ENCODE data around the gene AGPAT4. TPM values are rescaled to one million over a fixed set of nuclear protein-coding genes. Genes with fewer than 3 reads are reported as not detected.

The AGPAT4 gene
- total RNA-seq, 1 donor: 3.3 TPM

GRCh38 chr6:161215876-161216615 is 57.8 kb downstream of the AGPAT4 start:
- Histone ChIP-seq H3K9me3 (ENCODE audit: low read depth, low read length) (peaks cover 6% of the 10 kb centered on the region), H3K4me3 (ENCODE audit: low read length) (no peak overlapping the region), H3K4me1 (ENCODE audit: insufficient read depth, low read length) (no peaks in the 10 kb centered on the region), H3K27me3 (ENCODE audit: insufficient read depth, low read length) (no peaks in the 10 kb centered on the region)

GRCh38 chr6:161215193-161215592 is 58.7 kb downstream of the AGPAT4 start:
- Histone ChIP-seq H3K4me3 (ENCODE audit: low read length) (no peak overlapping the region), H3K9me3 (ENCODE audit: low read depth, low read length) (peaks cover 6% of the 10 kb centered on the region), H3K27me3 (ENCODE audit: insufficient read depth, low read length) (no peaks in the 10 kb centered on the region), H3K4me1 (ENCODE audit: insufficient read depth, low read length) (no peaks in the 10 kb centered on the region)

GRCh38 chr6:161214722-161215121 is 59.1 kb downstream of the AGPAT4 start:
- peaks cover 6% of the 10 kb centered on the region for H3K9me3 ChIP-seq (ENCODE audit: low read depth, low read length)
- H3K4me1 ChIP-seq (ENCODE audit: insufficient read depth, low read length): no peaks in the 10 kb centered on the region
- no peak overlapping the region for H3K4me3 ChIP-seq (ENCODE audit: low read length)
- no peaks in the 10 kb centered on the region for H3K27me3 ChIP-seq (ENCODE audit: insufficient read depth, low read length)

- no peaks in the 10 kb centered on the region for H3K4me1 ChIP-seq (ENCODE audit: insufficient read depth, low read length)
- H3K4me3 ChIP-seq (ENCODE audit: low read length): no peak overlapping the region
- no peaks in the 10 kb centered on the region for H3K27me3 ChIP-seq (ENCODE audit: insufficient read depth, low read length)
- peaks cover 6% of the 10 kb centered on the region for H3K9me3 ChIP-seq (ENCODE audit: low read depth, low read length)
Observed at GRCh38 chr6:161212902-161213301, 61.0 kb downstream of the AGPAT4 start.

- H3K9me3 ChIP-seq (ENCODE audit: low read depth, low read length): peaks cover 6% of the 10 kb centered on the region
- no peak overlapping the region for H3K4me3 ChIP-seq (ENCODE audit: low read length)
- no peaks in the 10 kb centered on the region for H3K27me3 ChIP-seq (ENCODE audit: insufficient read depth, low read length)
- H3K4me1 ChIP-seq (ENCODE audit: insufficient read depth, low read length): no peaks in the 10 kb centered on the region
Observed at GRCh38 chr6:161211380-161212035, 62.4 kb downstream of the AGPAT4 start.

GRCh38 chr6:161210857-161211256 is 63.0 kb downstream of the AGPAT4 start:
- peaks cover 6% of the 10 kb centered on the region for H3K9me3 ChIP-seq (ENCODE audit: low read depth, low read length)
- H3K4me1 ChIP-seq (ENCODE audit: insufficient read depth, low read length): no peaks in the 10 kb centered on the region
- H3K4me3 ChIP-seq (ENCODE audit: low read length): no peak overlapping the region
- no peaks in the 10 kb centered on the region for H3K27me3 ChIP-seq (ENCODE audit: insufficient read depth, low read length)

DNA sequence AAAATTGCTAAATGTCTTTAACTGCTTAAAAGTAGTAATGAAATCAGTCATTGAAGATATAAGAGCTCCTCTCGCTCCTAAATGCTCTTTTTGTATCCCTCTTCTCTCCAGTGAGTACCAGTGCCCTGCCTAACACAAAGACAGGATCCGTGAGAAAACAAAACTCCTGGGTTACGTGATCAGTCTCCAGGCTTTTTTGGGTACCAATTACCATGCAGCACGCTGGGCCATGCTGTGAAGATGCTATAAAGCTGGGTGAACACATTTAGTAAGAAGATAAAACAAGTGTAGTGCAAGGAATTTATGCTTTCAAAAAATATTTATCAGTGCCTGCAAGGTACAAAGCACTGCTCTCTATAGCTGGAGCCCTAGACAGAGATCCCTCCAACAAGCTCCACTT is 66.7 kb downstream of the AGPAT4 start:
- no peaks in the 10 kb centered on the region for H3K4me1 ChIP-seq (ENCODE audit: insufficient read depth, low read length)
- H3K9me3 ChIP-seq (ENCODE audit: low read depth, low read length): peaks cover 6% of the 10 kb centered on the region
- no peak overlapping the region for H3K4me3 ChIP-seq (ENCODE audit: low read length)
- H3K27me3 ChIP-seq (ENCODE audit: insufficient read depth, low read length): no peaks in the 10 kb centered on the region

- Histone ChIP-seq H3K27me3 (ENCODE audit: insufficient read depth, low read length) (no peaks in the 10 kb centered on the region), H3K9me3 (ENCODE audit: low read depth, low read length) (no peaks in the 10 kb centered on the region), H3K4me3 (ENCODE audit: low read length) (no peak overlapping the region), H3K4me1 (ENCODE audit: insufficient read depth, low read length) (peaks cover 16% of the 10 kb centered on the region)
Observed at GRCh38 chr6:161204866-161205557, 68.8 kb downstream of the AGPAT4 start.

- H3K4me3 ChIP-seq (ENCODE audit: low read length): no peak overlapping the region
- no peaks in the 10 kb centered on the region for H3K27me3 ChIP-seq (ENCODE audit: insufficient read depth, low read length)
- no peaks in the 10 kb centered on the region for H3K9me3 ChIP-seq (ENCODE audit: low read depth, low read length)
- peaks cover 33% of the 10 kb centered on the region for H3K4me1 ChIP-seq (ENCODE audit: insufficient read depth, low read length)
Observed at GRCh38 chr6:161200610-161201370, 73.1 kb downstream of the AGPAT4 start.

GRCh38 chr6:161199850-161200249 is 74.0 kb downstream of the AGPAT4 start:
- Histone ChIP-seq H3K4me1 (ENCODE audit: insufficient read depth, low read length) (peaks cover 33% of the 10 kb centered on the region), H3K9me3 (ENCODE audit: low read depth, low read length) (no peaks in the 10 kb centered on the region), H3K27me3 (ENCODE audit: insufficient read depth, low read length) (no peaks in the 10 kb centered on the region), H3K4me3 (ENCODE audit: low read length) (no peak overlapping the region)

DNA sequence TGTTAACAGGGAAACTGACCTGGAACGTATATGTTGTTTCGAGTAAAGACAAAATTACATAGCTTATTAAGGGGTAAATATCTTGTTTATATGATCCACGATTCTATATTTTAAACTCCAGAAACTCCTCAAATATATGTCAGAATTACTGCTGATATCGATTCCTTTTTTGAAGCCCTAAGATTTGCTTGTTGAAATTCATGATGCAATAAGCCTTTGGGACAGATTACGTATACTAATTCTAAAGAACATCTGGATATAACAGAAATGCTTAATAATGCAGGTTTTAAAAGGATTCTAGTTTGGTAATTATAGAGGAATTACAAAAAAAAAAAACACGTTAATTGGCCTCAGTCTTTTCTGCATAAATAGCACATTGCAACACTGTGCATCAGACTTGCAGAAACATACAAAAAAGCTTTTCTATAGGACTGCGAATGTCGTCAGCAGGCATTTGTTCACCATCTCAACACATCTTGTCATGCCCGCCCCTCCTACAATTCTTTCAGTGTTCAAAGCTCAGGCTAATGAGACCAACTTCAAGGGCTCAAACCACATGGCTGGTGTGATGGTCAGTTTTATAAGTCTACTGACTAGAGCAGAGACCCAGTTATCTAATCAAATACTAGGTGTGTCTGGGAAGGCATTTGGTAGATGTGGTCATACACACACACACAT is 74.9 kb downstream of the AGPAT4 start:
- Histone ChIP-seq H3K9me3 (ENCODE audit: low read depth, low read length) (no peaks in the 10 kb centered on the region), H3K27me3 (ENCODE audit: insufficient read depth, low read length) (no peaks in the 10 kb centered on the region), H3K4me1 (ENCODE audit: insufficient read depth, low read length) (peaks cover 33% of the 10 kb centered on the region), H3K4me3 (ENCODE audit: low read length) (no peak overlapping the region)

GRCh38 chr6:161198176-161198575 is 75.7 kb downstream of the AGPAT4 start:
- Histone ChIP-seq H3K4me1 (ENCODE audit: insufficient read depth, low read length) (peaks cover 33% of the 10 kb centered on the region), H3K9me3 (ENCODE audit: low read depth, low read length) (no peaks in the 10 kb centered on the region), H3K27me3 (ENCODE audit: insufficient read depth, low read length) (no peaks in the 10 kb centered on the region), H3K4me3 (ENCODE audit: low read length) (no peak overlapping the region)

DNA sequence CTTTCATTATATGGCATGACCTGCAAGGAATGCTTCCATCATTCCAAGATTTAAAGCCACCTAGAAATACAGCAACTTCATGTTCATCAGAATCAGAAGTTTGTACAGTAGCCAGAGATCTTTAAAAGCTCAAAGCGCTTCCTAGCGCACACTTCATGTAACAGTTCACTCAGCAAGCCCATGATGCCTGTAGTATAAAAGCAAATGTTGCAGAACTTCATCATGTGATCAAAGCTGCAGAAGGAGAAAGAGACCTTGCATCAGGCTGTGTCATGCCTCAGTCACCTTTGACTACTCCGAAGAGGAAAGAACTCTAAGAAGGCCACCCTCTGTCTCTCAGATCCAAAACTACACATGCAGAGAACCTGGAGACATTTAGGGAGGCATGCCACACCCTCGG is 78.5 kb downstream of the AGPAT4 start:
- peaks cover 20% of the 10 kb centered on the region for H3K4me1 ChIP-seq (ENCODE audit: insufficient read depth, low read length)
- no peaks in the 10 kb centered on the region for H3K27me3 ChIP-seq (ENCODE audit: insufficient read depth, low read length)
- H3K9me3 ChIP-seq (ENCODE audit: low read depth, low read length): no peaks in the 10 kb centered on the region
- H3K4me3 ChIP-seq (ENCODE audit: low read length): no peak overlapping the region

- H3K4me3 ChIP-seq (ENCODE audit: low read length): no peak overlapping the region
- no peaks in the 10 kb centered on the region for H3K9me3 ChIP-seq (ENCODE audit: low read depth, low read length)
- peaks cover 10% of the 10 kb centered on the region for H3K4me1 ChIP-seq (ENCODE audit: insufficient read depth, low read length)
- H3K27me3 ChIP-seq (ENCODE audit: insufficient read depth, low read length): no peaks in the 10 kb centered on the region
Observed at GRCh38 chr6:161194374-161194773, 79.5 kb downstream of the AGPAT4 start.
